Fibroblast of mammary gland (primary cell): Measurements from ENCODE around the gene HLA-DRB5.
"Not testable (repeated sequence)": the region's sequence is repeated elsewhere in the genome, so short reads cannot be mapped to it uniquely, and the experiment has no call there.

Experiments used
- DNase-seq: peaks from one replicate; pipeline ENCODE4 v3.0.0-alpha.2; 2010; ENCODE audit warnings: low read depth
- H3K4me3 ChIP-seq: 2 replicates; pipeline ENCODE4 v1.5.1; 2011; ENCODE audit warnings: low read depth, mild to moderate bottlenecking, low read length, moderate library complexity; ENCODE audit not compliant: control insufficient read depth
- CTCF ChIP-seq: conservative IDR thresholded peaks from 2 replicates; pipeline ENCODE4 v1.5.1; 2011; ENCODE audit warnings: low read depth, low read length, inconsistent platforms; ENCODE audit not compliant: control insufficient read depth, insufficient read depth

Gene HLA-DRB5

GRCh38 chr6:32529697-32530430 lies at the start of gene HLA-DRB5:
TSS of gene HLA-DRB5 (minus strand) at chr6:32530287. CDS start at chr6:32530224, 63 bp downstream.
- no peak within 1 kb of the TSS for H3K4me3 ChIP-seq
- DNase-seq: peak; percentile 2

GRCh38 chr6:32578962-32579361 lies 48.9 kb upstream of the HLA-DRB5 start:
- no peak overlapping the region for H3K4me3 ChIP-seq
- TF ChIP-seq CTCF: no peak
- no peak for DNase-seq

More at GRCh38 chr6:32529697-32530430, at the start of gene HLA-DRB5:
- no peak for TF ChIP-seq CTCF

GRCh38 chr6:32577493-32577892 lies 47.4 kb upstream of the HLA-DRB5 start:
- not testable (repeated sequence) for DNase-seq, H3K4me3 ChIP-seq

GRCh38 chr6:32576250-32576649 lies 46.2 kb upstream of the HLA-DRB5 start:
- no peak for DNase-seq
- TF ChIP-seq CTCF: no peak
- H3K4me3 ChIP-seq: no peak overlapping the region

- no peak overlapping the region for H3K4me3 ChIP-seq
- no peak for DNase-seq
- no peak for TF ChIP-seq CTCF
Measured at GRCh38 chr6:32570363-32570905, 40.3 kb upstream of the HLA-DRB5 start.

GRCh38 chr6:32568561-32568960 lies 38.5 kb upstream of the HLA-DRB5 start:
- no peak overlapping the region for H3K4me3 ChIP-seq
- DNase-seq: no peak
- no peak for TF ChIP-seq CTCF

GRCh38 chr6:32566957-32567356 lies 36.9 kb upstream of the HLA-DRB5 start:
- no peak for TF ChIP-seq CTCF
- no peak for DNase-seq
- no peak overlapping the region for H3K4me3 ChIP-seq
